HG03060 (cell line): ENCODE results near the gene MT1H.
"Not testable (repeated sequence)": the region's sequence is repeated elsewhere in the genome, so short reads cannot be mapped to it uniquely, and the experiment has no call there.

ENCODE experiments used
- ATAC-seq: cut with Tn5 transposase; IDR thresholded peaks from one replicate; pipeline ENCODE4 v1.9.1; 2021; ENCODE audit warnings: low read depth, moderate number of reproducible peaks; ENCODE audit not compliant: unreplicated experiment

MT1H gene

DNA sequence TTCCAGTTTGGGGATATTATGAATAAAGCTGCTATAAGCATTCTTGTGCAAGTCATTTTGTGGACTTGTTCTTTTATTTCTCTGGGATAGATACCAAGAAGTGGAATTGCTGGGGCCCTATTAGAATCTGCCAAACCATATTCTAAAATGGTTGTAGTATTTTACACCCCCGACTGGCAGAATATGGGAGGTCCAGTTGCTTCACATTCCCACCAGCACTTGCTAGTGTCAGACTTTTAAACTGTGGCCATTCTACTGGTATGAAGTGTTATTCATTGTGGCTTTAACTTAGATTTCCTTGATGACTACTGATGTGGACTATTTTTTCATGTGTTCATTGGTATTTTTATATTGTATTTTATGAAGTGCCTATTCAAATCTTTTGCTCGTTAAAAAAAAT lies 42.2 kb downstream of the MT1H start:
- no peak for ATAC-seq

DNA sequence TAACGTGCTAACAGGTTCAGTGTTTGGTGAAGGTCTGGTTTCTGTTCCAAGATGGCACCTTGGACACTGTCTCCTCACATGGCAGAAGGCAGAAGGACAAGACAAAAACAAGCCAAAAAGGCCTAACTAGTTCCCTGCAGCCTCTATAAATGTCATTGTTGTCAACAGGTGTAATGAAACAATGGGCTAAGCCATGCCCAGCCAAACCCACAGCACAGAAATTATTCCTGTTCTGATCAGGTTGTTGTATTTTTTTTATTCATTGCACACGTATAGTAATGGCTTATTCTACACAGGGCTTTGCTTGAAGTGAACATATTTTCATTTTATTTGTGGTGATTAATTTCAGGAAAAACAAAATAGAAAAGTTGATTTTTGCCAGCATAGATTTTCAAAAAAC lies 44.2 kb downstream of the MT1H start:
- no peak for ATAC-seq

DNA sequence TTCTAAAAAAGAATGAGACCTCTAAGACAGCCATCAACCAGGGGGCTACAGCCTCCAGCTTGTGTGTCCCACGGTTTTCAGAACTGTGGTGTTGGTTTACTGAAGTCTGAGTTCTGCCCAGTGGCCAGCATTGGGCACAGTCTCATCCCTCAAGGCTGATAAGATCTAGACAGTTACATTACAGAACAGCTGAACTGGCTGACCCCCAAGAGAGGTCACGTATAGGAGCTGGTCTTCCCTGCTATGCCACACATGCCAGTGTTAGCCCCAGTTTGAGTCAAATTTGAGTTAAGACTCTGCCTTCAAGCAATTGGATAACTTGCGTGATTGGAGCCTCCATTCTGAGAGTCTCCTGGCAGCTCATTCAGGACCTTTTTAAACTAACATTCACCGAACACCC lies 45.5 kb downstream of the MT1H start:
- no peak for ATAC-seq

DNA sequence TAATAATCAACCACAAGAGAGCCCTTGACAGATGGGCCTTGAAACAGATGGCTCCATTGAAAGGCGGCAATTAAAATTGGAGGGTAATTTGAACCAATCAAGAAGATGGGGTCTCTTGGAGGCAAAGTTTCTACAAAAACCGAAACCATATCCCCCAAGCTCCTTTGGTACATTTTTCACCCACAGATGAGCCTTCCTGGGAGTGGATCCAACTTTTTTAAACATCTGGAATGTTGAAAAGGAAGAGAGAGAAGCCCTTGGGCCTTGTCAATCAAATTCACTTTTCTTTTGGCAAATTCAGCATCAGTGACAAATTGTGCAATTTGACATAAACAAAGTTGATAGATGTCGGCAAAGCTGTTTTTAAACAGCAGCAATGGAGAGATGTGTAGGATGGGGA lies 47.1 kb downstream of the MT1H start:
- no peak for ATAC-seq

DNA sequence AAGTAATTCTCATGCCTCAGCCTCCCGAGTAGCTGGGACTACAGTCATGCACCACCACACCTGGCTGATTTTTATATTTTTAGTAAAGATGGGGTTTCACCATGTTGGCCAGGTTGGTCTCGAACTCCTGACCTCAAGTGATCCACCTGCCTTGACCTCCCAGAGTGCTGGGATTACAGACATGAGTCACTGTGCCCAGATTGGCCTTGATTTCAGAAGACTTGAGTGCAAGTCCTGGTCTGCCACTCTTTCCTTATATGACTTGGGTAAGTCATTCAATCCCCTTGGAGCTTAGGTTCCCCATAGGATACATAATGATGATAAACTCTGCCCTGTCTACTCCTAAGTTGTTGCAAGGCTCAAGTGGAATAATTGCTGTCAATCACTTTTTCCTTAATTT lies 47.9 kb downstream of the MT1H start:
- ATAC-seq = not testable (repeated sequence)
